Measurements from ENCODE around the gene GPD1L.
"Not testable (repeated sequence)": the region's sequence is repeated elsewhere in the genome, so short reads cannot be mapped to it uniquely, and the experiment has no call there.

DNA sequence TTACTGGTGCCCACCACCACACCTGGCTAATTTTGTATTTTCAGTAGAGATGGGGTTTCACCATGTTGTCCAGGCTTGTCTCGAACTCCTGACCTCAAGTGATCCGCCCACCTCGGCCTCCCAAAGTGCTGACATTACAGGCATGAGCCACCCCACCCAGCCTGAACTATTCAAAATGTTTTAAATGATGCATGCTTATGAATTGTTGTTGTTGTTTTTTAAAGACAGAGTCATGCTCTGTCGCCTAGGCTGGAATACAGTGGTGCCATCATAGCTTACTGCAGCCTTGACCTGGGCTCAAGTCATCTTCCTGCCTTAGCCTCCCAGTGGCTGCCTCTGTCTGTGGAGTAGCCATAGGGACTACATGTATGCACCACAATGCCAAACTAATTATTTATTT lies 48.0 kb upstream of the GPD1L start:
- TF ChIP-seq, protein P1, sequence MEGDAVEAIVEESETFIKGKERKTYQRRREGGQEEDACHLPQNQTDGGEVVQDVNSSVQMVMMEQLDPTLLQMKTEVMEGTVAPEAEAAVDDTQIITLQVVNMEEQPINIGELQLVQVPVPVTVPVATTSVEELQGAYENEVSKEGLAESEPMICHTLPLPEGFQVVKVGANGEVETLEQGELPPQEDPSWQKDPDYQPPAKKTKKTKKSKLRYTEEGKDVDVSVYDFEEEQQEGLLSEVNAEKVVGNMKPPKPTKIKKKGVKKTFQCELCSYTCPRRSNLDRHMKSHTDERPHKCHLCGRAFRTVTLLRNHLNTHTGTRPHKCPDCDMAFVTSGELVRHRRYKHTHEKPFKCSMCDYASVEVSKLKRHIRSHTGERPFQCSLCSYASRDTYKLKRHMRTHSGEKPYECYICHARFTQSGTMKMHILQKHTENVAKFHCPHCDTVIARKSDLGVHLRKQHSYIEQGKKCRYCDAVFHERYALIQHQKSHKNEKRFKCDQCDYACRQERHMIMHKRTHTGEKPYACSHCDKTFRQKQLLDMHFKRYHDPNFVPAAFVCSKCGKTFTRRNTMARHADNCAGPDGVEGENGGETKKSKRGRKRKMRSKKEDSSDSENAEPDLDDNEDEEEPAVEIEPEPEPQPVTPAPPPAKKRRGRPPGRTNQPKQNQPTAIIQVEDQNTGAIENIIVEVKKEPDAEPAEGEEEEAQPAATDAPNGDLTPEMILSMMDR (IDR thresholded peaks at IDR 0.05), result not testable (repeated sequence)
- not testable (repeated sequence) for TF ChIP-seq EZH2 (IDR thresholded peaks at IDR 0.05; ENCODE audit: borderline replicate concordance, insufficient read depth, low read depth, low read length, poor library complexity, severe bottlenecking)
